SK-N-SH (cell line): ENCODE results near the gene ANO9. TPM values are rescaled to one million over a fixed set of nuclear protein-coding genes. Genes with fewer than 3 reads are reported as not detected.

Source experiments
- CTCF ChIA-PET: fragments of 300-600, 350-600 bp; formaldehyde crosslinking; extraction: SDS; loops from one replicate; lab custom pipeline; 2021; lab: Yijun Ruan, JAX
- POLR2A ChIA-PET: fragments of 350-600 bp; sonication (Branson Sonifier 250); formaldehyde crosslinking; extraction: SDS; loops from one replicate; lab custom pipeline; 2020; ENCODE audit warnings: antibody characterized with exemption, inconsistent platforms; lab: Yijun Ruan, JAX
- DNase-seq: peaks from one replicate; pipeline ENCODE4 v3.0.0; 2012
- H2AFZ ChIP-seq: fragments of 200-600 bp; sonication (generic); 2 replicates; pipeline ENCODE4 v1.8.1; 2016; ENCODE audit warnings: antibody characterized with exemption, mild to moderate bottlenecking, low read depth
- H3F3A ChIP-seq: fragments of 200-600 bp; sonication (generic); replicated peaks from 2 replicates; pipeline ENCODE3; 2016; ENCODE audit warnings: antibody characterized with exemption, mild to moderate bottlenecking; ENCODE audit not compliant: insufficient read depth
- H3K27ac ChIP-seq, 2 experiments: fragments of 200-500 bp in 1 of 2; fragments of 200-600 bp in 1 of 2; sonication (Bioruptor generic) in 1 of 2; sonication (generic), shearing (Covaris generic) in 1 of 2; 2 replicates each; pipeline versions ENCODE4 v1.5.1 to v1.6.1; 2014 to 2016; ENCODE audit warnings: low read depth in 2 of 2, inconsistent platforms in 1 of 2, low read length in 1 of 2, mild to moderate bottlenecking in 1 of 2, mixed read lengths in 1 of 2
- H3K27me3 ChIP-seq: fragments of 200-600 bp; sonication (generic), shearing (Covaris generic); 2 replicates; pipeline ENCODE4 v1.6.1; 2016; ENCODE audit warnings: mixed run types; ENCODE audit not compliant: insufficient read depth
- H3K36me3 ChIP-seq, 2 experiments: fragments of 200-500 bp in 1 of 2; fragments of 200-600 bp in 1 of 2; sonication (Bioruptor generic) in 1 of 2; sonication (generic) in 1 of 2; replicated peaks in 1 of 2; 2 replicates each; pipeline versions ENCODE3 to v1.5.1; 2014 to 2016; ENCODE audit warnings: low read length in 1 of 2, mild to moderate bottlenecking in 1 of 2; ENCODE audit not compliant: insufficient read depth in 2 of 2, control insufficient read depth in 1 of 2
- H3K4me1 ChIP-seq, 2 experiments: fragments of 200-500 bp in 1 of 2; fragments of 200-600 bp in 1 of 2; sonication (Bioruptor generic) in 1 of 2; sonication (generic), shearing (Covaris generic) in 1 of 2; 2 replicates each; pipeline versions ENCODE4 v1.5.1 to v1.6.1; 2014 to 2016; ENCODE audit warnings: low read depth in 1 of 2, low read length in 1 of 2, mixed run types in 1 of 2; ENCODE audit not compliant: insufficient read depth in 2 of 2, control insufficient read depth in 1 of 2
- H3K4me2 ChIP-seq: fragments of 200-600 bp; sonication (generic), shearing (Covaris generic); 2 replicates; pipeline ENCODE4 v1.6.1; 2017; ENCODE audit warnings: mixed run types
- H3K4me3 ChIP-seq, 2 experiments: fragments of 200-500 bp in 1 of 2; fragments of 200-600 bp in 1 of 2; sonication (Bioruptor generic) in 1 of 2; sonication (generic), shearing (Covaris generic) in 1 of 2; 2 replicates each; pipeline versions ENCODE4 v1.5.1 to v1.8.1; 2014 to 2016; ENCODE audit warnings: low read depth in 2 of 2, inconsistent platforms in 1 of 2, low read length in 1 of 2, mild to moderate bottlenecking in 1 of 2, mixed read lengths in 1 of 2, moderate library complexity in 1 of 2
- H3K79me2 ChIP-seq: fragments of 200-600 bp; sonication (generic); 2 replicates; pipeline ENCODE4 v1.8.1; 2017; ENCODE audit warnings: mild to moderate bottlenecking; ENCODE audit not compliant: insufficient read depth
- H3K9ac ChIP-seq: fragments of 200-600 bp; sonication (generic); 2 replicates; pipeline ENCODE4 v1.6.1; 2017; ENCODE audit warnings: mixed run types
- H3K9me2 ChIP-seq: fragments of 200-600 bp; sonication (generic); 2 replicates; pipeline ENCODE4 v1.6.1; 2017; ENCODE audit warnings: mixed run types
- H3K9me3 ChIP-seq: fragments of 200-600 bp; sonication (generic); 2 replicates; pipeline ENCODE4 v1.6.1; 2017; ENCODE audit warnings: mixed run types, mild to moderate bottlenecking, moderate library complexity
- H4K20me1 ChIP-seq: fragments of 200-600 bp; sonication (generic); 2 replicates; pipeline ENCODE4 v1.6.1; 2017; ENCODE audit warnings: mild to moderate bottlenecking, mixed run types; ENCODE audit not compliant: insufficient read depth
- CHD2 ChIP-seq: fragments of 150-350 bp; IDR thresholded peaks from 2 replicates; pipeline ENCODE4 v1.6.1; 2018; ENCODE audit warnings: low read length; ENCODE audit not compliant: partially characterized antibody
- EZH2phosphoT487 ChIP-seq: fragments of 200-600 bp; sonication (generic); IDR thresholded peaks from 2 replicates; pipeline ENCODE4 v1.6.1; 2017; ENCODE audit warnings: low read depth, mixed run types, mild to moderate bottlenecking, antibody characterized with exemption, moderate library complexity, borderline replicate concordance
- FOXJ3 ChIP-seq: sonication (generic); formaldehyde crosslinking; IDR thresholded peaks from 2 replicates; pipeline ENCODE4 v1.5.1; 2020; ENCODE audit warnings: mild to moderate bottlenecking, missing genetic modification reagents
- JUND ChIP-seq: IDR thresholded peaks from 2 replicates; pipeline ENCODE4 v1.4.0; 2012
- MAX ChIP-seq: IDR thresholded peaks from 2 replicates; pipeline ENCODE4 v1.4.0; 2012; ENCODE audit warnings: low read depth
- MEF2A ChIP-seq: IDR thresholded peaks from 2 replicates; pipeline ENCODE4 v1.4.0; 2012; ENCODE audit warnings: low read depth, borderline replicate concordance
- NFIC ChIP-seq: IDR thresholded peaks from 2 replicates; pipeline ENCODE4 v1.4.0; 2012; ENCODE audit warnings: borderline replicate concordance
- NRF1 ChIP-seq: IDR thresholded peaks from 2 replicates; pipeline ENCODE4 v1.6.1; 2012; ENCODE audit warnings: low read depth, mild to moderate bottlenecking, low read length
- REST ChIP-seq: IDR thresholded peaks from 2 replicates; pipeline ENCODE4 v1.6.1; 2012; ENCODE audit warnings: mild to moderate bottlenecking, low read depth, low read length, moderate library complexity
- RFX5 ChIP-seq: IDR thresholded peaks from 2 replicates; pipeline ENCODE4 v1.6.1; 2012; ENCODE audit warnings: mild to moderate bottlenecking, improper control_type of control experiment, low read length
- SMC3 ChIP-seq: IDR thresholded peaks from 2 replicates; pipeline ENCODE4 v1.6.1; 2012; ENCODE audit warnings: low read depth, low read length, improper control_type of control experiment
- TAF1 ChIP-seq: IDR thresholded peaks from 2 replicates; pipeline ENCODE4 v1.6.1; 2012; ENCODE audit warnings: low read depth, mild to moderate bottlenecking, low read length, moderate library complexity, borderline replicate concordance
- TCF12 ChIP-seq: IDR thresholded peaks from 2 replicates; pipeline ENCODE4 v1.4.0; 2012
- USF2 ChIP-seq: fragments of 150-350 bp; IDR thresholded peaks from 2 replicates; pipeline ENCODE4 v1.6.1; 2017; ENCODE audit warnings: antibody characterized with exemption, low read length, low read depth, borderline replicate concordance
- WGBS: methylation state at CpG from one replicate; pipeline ENCODE4 v1.1.6; 2017; ENCODE audit warnings: low lambda C conversion rate; 5-methylcytosine and 5-hydroxymethylcytosine counted together
- polyA plus RNA-seq, 3 experiments: library from polyadenylated mRNA; depleted of rRNA; stranded (reverse); fragments of >200 nt; gene quantifications; 2 replicates each; pipeline ENCODE4 v1.2.3, GENCODE V29; 2012

ANO9 gene
- polyA plus RNA-seq, 1 of the 3 experiments (the other 2 are of a cell fraction): 0.12 TPM

DNA sequence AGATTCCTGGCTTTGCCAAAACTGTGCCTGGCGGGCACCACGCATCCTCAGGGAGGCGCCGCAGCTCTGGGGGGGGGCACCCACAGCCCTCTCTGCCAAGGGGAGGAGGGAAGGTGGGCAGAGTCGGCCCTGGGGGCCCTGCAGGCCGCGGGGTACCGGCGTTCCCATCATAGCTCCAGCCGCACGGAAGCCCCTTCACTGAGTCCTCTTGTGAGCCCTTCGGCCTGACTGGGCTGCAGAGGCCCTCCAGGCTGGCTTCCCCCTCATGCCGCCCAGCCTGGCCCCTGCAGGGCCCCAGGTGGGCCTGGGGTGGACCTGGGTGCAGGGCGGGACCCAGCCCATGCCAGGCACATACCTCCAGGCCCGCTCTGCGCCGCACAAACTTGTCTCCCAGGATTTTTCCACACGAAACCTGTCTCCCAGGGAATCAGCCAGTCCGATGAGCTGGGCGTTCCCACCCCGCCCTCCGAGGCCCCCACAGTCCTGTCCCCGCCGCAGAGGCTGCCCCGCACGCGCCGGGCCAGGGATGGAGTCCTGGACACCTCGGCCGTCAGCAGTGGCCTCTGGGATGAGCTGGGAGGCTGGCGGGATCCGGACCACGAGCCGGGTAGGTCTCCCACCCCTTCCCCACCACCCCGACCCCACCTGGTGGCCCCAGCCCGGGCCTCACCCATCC lies 49.6 kb downstream of the ANO9 start:
- POLR2A ChIA-PET: interaction anchor here (1.4 kb wide), 1 partner anchor 9 kb away, joined by 3 read pairs; no protein-coding TSS in a partner anchor
- Histone ChIP-seq H3K9me2 (no peaks in the 10 kb centered on the region), H3K27ac (no peak overlapping the region), H4K20me1 (no peaks in the 10 kb centered on the region), H3K4me2 (no peak overlapping the region; the same call in 1 of the 2 replicates), H3K36me3 (no peaks in the 10 kb centered on the region), H3K9ac (no peak overlapping the region), H2AFZ (no peak overlapping the region), H3K4me1 (peaks cover 8 to 10% of the 10 kb centered on the region in 2 experiments; a peak in 3 of 4 replicates), H3K4me3 (no peak overlapping the region), H3K79me2 (no peaks in the 10 kb centered on the region), H3K9me3 (no peaks in the 10 kb centered on the region), H3K27me3 (no peaks in the 10 kb centered on the region), H3F3A (no peaks in the 10 kb centered on the region)
- no peak for DNase-seq
- no peak for TF ChIP-seq MAX
- TF ChIP-seq TCF12: no peak
- TF ChIP-seq REST: no peak
- TF ChIP-seq FOXJ3: no peak
- TF ChIP-seq TAF1: no peak
- TF ChIP-seq NFIC: no peak
- no peak for TF ChIP-seq EZH2phosphoT487
- TF ChIP-seq SMC3: no peak
- no peak for TF ChIP-seq NRF1
- no peak for TF ChIP-seq MEF2A
- no peak for TF ChIP-seq RFX5
- TF ChIP-seq USF2: no peak
- TF ChIP-seq CHD2: no peak
- TF ChIP-seq JUND: no peak
- WGBS: 80% methylated on average over 23 of the region's 36 CpGs
- CTCF ChIA-PET: interaction anchor here (0.9 to 1.0 kb wide), 3 partner anchors 14 to 56 kb away, joined by 3 read pairs; no protein-coding TSS in a partner anchor
